GM21737 (cell line): ENCODE results near the gene SCUBE3.

Experiments
- ATAC-seq: cut with Tn5 transposase; IDR thresholded peaks from one replicate; pipeline ENCODE4 v1.9.1; 2021; ENCODE audit warnings: mild to moderate bottlenecking, moderate library complexity; ENCODE audit not compliant: unreplicated experiment

The SCUBE3 gene

GRCh38 chr6:35209081-35209480 lies 4.7 kb upstream of the SCUBE3 start:
- ATAC-seq = no peak

DNA sequence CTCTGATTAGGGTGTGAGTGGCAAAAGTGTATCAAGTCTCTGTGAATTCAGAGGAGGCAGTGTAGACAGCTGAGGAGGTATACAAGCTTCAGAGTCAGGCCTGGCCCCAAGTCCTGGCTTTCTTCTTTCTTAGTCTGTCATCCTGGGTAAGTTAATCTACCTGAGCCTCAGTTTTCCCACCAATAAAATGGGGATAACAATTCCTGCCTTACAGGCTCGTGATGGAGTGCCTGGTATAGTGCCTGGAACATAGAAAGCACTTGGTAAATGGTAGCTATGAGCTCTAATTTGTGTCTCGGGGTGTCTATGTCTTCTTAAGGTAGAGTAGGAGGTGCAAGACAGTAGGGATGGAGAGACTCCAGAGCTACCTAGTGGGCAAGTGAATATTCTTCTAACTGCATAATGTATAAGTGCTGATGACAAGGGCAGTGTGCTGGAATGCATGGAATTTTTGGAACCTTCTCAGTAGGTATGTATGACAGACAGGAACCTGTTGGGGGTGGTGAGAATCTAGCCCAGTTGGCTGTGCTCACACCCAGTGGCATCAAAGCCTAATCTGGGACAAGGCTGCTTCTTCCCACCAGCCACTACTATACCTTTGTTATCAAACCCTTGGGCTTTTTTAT lies 4.0 kb upstream of the SCUBE3 start:
- no peak for ATAC-seq

DNA sequence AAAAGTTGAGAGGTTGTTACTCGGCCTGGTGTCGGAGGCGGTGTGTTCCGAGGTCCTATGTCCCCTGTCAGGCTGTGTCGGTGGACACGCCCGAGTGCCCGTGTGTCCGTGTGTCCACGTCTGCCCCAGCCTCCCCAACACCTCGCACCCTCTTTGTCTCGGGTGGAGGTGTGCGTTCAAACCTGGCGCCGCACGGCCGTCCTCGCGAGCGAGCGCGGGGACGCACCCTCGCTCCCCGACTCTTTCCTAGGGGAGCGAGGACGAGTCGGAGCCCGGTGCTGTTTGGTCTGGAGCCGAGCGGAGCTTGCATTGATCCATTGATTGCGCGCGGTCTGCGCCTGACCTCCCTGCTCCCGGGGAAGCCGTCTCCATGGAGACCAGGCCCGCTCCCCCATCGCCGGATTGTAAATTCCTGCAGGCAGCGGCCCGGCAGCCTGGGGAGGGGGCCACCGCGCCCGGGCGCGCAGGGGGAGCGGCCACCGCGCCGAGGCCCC lies 411 bp upstream of the SCUBE3 start:
- ATAC-seq = no peak

DNA sequence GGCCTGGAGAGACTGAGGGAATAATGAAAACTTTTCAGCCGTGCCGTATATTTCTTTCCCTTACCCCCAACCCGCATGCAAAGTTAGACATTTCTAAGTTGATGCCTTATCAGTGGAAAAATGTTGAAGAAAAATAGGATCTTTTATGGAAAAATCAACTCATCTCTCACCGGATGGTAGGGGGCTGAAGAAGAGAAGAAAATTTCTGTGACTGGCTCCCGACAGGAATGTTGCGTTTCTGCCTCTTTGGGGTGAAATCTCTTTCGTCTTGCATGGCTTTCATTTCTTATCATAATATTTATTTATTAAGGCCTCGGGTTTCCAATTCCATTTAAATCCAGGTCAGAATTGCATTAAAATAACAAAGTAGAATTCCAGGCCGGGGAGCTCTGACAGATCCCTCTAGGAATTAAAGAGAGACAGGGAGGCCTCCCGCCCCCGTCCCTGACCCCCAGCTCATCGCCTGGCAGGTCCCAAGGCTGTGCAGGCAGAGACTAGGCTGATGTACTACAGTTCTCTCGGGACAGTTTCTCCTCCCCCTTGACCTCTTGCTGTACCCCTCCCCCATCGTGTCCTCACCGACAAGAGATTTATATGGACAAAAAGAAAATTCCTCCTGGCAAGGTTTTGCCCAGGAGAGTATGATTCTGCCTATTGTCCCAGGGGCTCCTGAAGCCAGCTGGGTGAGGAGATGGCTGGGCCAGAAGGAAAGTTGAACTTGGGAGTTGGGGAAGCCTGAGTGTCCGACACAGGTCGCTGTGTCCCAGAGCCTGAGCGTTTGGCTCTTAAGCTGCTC lies 1.3 kb downstream of the SCUBE3 start:
- ATAC-seq = no peak

GRCh38 chr6:35215665-35216411 lies 2.1 kb downstream of the SCUBE3 start:
- ATAC-seq = no peak

DNA sequence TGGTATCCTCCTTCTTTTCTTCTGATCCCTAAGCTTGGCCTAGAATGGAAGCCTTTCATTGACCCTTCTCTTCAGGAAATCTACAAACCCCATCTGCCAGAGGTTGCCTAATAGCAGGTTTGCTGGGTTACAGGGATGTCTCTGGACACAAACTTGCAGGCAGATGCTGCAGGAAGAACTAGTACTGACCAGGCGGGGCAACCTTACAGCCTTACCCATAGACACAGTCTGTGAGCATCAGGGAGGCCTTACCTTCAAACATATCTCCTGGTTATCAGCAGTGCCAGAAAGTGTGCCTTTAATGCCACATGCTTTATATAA lies 2.6 kb downstream of the SCUBE3 start:
- ATAC-seq = no peak

DNA sequence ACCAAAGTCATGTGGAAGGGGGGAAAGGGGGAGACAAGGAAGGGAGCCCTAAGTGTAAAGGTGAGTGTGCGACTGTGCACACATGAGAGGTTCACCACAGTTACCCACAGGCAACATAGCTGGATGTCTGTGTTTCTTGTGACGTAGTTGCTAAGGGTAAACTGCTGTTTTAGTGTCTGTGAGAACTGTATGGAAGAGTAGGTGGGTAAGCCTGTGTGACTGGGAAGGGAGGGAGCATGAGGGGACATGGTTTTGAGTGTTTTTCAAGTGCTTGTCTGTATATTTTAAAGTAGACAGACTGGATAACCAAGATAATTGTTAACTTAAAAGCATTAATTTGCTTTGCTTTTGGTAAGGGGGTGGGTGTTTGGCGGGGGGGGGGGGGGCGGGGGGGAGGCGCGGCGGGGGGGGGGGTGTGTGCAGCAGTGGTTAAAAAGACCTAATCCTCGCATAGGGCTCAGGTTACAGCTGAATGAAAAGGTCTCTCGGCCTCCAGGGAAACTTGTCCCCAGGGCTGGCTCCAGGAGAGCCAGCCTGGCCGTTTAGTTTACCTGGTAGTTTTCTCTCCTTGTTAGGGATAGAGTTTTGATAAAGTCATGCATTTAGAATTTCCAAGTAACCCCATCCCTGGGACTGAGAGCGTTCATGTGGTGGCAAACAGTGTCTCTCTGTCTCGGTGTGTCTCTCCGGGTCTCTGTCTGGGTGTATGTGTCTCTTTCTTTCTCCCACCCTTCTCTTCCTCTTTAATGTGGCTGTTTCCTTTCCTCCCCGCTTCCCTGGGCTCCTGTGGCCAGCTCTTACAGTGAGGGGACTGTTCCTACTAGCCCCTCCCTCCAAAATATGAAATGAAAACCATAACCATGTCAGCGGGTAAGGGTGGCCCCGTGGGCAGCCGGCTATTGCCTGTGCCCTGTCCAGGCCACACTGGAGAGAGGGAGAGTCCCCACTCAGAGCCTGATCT lies 3.4 kb downstream of the SCUBE3 start:
- ATAC-seq = no peak

DNA sequence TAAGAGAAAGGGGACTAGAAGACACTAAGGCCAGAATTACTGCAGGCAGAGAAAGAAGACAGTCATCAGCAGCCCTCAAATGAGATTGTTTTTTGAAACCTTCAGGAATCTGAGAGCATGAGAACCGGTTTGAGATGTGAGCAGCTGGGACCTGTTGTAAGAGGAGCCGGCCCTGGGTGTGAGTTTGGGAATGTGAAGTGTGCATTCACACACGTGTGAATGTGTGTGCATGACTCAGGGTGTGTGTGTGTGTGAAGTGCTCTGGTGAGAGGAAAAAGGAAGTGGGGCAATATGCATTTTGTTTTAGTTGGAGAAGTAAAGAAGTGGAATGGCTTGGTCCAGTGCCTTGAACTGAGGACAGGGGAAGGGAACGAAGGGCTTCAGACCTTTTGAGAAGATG lies 4.3 kb downstream of the SCUBE3 start:
- no peak for ATAC-seq

DNA sequence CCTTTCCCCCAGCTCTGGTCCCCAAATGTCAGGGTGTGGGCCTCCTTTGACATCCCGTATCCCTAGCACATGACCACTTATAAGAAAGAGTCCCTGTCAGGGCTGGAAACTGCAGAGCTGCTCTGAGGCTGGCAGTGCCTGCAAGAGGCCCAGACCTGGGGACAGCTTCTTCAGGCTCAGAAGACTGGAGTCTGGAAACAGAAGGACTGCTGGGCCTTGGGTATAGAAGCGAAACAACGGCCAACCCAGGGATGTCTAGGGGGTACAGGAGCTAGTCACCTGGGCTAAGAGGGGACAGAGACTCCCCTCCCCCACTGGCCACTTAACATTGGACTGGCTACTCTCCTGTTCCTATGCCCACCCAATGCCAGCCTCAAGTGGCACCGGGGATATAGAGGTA lies 4.7 kb downstream of the SCUBE3 start:
- no peak for ATAC-seq

DNA sequence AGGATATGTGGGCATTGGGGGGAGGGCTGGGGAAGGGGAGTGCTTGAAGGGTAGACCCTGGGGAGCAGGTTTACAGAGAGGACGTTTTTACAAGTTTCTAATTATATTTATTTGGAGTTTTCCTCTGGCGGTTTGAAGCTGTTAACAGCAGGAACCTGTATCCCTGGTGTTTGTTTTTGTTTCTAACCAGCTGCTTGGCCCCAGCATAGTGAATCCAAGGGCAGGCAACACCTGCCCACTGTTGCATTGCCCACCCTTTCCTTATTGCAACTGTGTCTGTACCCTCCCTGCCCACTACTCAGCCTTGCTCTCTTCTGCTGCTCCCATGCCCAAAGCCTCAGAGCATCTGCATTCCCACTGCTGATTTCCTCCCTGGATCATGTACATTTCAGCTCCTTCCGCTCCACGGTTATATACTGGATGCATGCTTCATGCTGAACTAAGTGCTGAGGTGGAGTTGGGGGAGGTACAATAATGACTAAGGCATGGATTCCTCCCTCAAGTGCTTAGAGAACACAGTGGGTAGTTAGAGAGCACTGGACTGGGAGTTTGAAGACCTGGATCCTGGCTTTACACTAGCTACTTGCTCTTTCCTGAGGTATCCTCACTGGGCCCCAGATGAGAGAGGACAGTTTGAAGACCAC lies 6.0 kb downstream of the SCUBE3 start:
- no peak for ATAC-seq

GRCh38 chr6:35220711-35221110 lies 7.0 kb downstream of the SCUBE3 start:
- ATAC-seq = no peak

GRCh38 chr6:35223396-35223795 lies 9.6 kb downstream of the SCUBE3 start:
- no peak for ATAC-seq

DNA sequence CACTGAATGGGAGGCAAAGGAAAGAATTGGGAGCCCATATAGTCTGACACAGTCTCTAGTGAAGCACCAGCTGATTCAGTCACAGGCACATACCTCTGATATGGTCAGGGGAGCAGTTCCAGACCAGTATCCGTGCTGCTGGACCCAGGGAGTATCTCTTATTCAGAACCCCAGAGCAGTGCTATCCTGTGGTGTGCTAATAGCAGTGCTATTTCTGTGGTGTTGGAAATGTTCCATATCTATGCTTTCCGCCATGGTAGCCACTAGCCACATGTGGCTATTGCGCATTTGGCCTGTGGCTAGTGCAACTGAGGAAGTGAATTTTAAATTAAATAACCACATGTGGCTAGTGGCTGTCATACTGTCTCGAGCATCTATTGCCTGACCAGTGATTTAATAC lies 11.0 kb downstream of the SCUBE3 start:
- no peak for ATAC-seq

GRCh38 chr6:35228481-35228880 lies 14.7 kb downstream of the SCUBE3 start:
- ATAC-seq = no peak

DNA sequence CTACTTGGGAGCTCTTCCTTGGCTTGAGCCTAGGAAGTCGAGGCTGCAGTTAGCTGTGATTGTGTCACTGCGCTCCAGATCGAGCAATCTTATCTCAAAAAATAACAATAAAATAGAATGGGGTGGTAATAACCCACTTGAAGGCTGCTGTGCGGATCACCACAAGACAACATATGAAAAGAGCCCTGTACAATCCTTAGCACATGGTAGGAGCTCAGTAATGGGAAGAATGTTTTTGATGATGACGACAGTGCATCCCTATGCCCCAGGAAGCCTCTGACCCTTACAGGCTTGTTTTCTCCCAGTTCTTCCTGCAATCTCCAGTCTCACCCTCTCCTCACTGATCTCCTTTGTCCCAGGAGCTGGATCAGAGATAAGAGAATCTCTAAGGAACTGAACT lies 15.5 kb downstream of the SCUBE3 start:
- no peak for ATAC-seq

DNA sequence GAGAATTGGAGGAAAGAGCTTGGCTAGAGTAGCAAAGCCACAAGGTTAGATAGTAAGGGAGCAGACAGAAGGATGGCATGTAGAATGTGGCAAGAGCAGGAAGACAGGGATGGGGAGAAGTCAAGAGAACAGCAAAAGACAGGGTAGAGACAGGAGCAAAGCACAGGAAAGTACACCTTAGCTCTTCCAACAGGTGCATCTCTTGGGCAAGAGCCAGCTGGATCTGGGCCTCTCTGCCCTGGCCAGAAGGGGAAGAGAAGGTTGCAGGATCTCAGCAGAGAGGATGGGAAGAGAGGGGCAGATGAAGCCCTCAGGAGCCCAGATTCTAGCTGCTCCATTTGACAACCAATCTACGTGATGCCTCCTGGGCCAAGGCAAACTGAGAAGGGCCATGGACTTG lies 16.7 kb downstream of the SCUBE3 start:
- ATAC-seq = no peak

- no peak for ATAC-seq
These were observed 17.2 kb downstream of the SCUBE3 start for GRCh38 chr6:35230950-35231349.

DNA sequence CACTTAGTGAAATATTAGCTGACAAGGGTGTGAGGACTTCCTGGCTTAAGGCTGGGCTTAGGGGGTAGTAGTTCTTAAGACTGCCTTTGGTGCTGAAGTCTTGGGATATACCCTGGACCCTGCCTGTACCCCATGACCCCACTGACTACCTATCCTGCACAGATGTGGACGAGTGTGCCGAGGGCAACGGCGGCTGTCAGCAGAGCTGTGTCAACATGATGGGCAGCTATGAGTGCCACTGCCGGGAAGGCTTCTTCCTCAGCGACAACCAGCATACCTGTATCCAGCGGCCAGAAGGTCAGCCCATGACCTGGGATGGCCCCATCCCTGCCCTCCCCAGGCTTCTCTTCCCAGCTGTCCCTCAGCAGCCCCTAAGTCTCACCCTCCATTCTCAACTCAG lies 17.8 kb downstream of the SCUBE3 start:
- no peak for ATAC-seq

- ATAC-seq = no peak
These were observed 21.1 kb downstream of the SCUBE3 start for GRCh38 chr6:35234901-35235300.

- no peak for ATAC-seq
These were observed 22.5 kb downstream of the SCUBE3 start for GRCh38 chr6:35236223-35236622.
